ENCODE results near the gene PLPP6. TPM values are rescaled to one million over a fixed set of nuclear protein-coding genes. Genes with fewer than 3 reads are reported as not detected.
"Not testable (repeated sequence)": the region's sequence is repeated elsewhere in the genome, so short reads cannot be mapped to it uniquely, and the experiment has no call there.

PLPP6 gene
- total RNA-seq, 2 donors from 2014 or later, result 4.3 to 4.8 TPM

- Mint-ChIP-seq H3K36me3 (ENCODE audit: insufficient read depth in 2 of 2) (no peaks in the 10 kb centered on the region), H3K27ac (no peak overlapping the region), H3K27me3 (ENCODE audit: low read depth) (no peaks in the 10 kb centered on the region), H3K4me3 (no peak overlapping the region), H3K4me1 (ENCODE audit: low read depth) (no peaks in the 10 kb centered on the region), H3K9me3 (no peaks in the 10 kb centered on the region)
- DNase-seq (no peak), ATAC-seq (replicated peaks in 1 of 2) (no peak)
Observed at GRCh38 chr9:4642351-4642750, 19.7 kb upstream of the PLPP6 start.

- DNase-seq (no peak), ATAC-seq (replicated peaks in 1 of 2) (peak in 1 of 2 donors; percentile 69)
- Mint-ChIP-seq H3K4me3 (peak overlapping the region in 1 of 2 donors; percentile 22), H3K36me3 (ENCODE audit: insufficient read depth in 2 of 2) (no peaks in the 10 kb centered on the region), H3K9me3 (no peaks in the 10 kb centered on the region), H3K27me3 (ENCODE audit: low read depth) (no peaks in the 10 kb centered on the region), H3K4me1 (ENCODE audit: low read depth) (no peaks in the 10 kb centered on the region), H3K27ac (no peak overlapping the region)
Observed at GRCh38 chr9:4654084-4654483, 8.0 kb upstream of the PLPP6 start.

- Mint-ChIP-seq H3K9me3 (no peaks in the 10 kb centered on the region), H3K36me3 (ENCODE audit: insufficient read depth in 2 of 2) (no peaks in the 10 kb centered on the region), H3K27me3 (ENCODE audit: low read depth) (no peaks in the 10 kb centered on the region), H3K4me3 (no peak overlapping the region), H3K4me1 (ENCODE audit: low read depth) (no peaks in the 10 kb centered on the region), H3K27ac (no peak overlapping the region)
- ATAC-seq (replicated peaks in 1 of 2), result no peak
- DNase-seq, result no peak
Observed at GRCh38 chr9:4654538-4654937, 7.6 kb upstream of the PLPP6 start.

DNA sequence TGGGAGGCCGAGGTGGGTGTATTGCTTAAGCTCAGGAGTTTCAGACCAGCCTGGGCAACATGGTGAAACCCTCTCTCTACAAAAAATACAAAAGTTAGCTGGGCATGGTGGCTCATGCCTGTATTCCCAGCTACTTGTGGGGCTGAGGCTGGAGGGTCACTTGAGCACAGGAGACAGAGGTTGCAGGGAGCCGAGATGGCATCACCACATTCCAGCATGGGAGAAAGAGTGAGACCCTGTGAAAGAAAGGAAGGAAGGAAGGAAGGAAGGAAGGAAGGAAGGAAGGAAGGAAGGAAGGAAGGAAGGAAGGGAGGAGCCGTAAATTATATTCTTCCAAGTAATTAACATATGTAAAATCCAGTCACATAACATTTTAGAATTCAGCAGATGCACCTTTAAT, 5.9 kb upstream of the PLPP6 start:
- not testable (repeated sequence) for H3K27ac Mint-ChIP-seq; H3K4me1 Mint-ChIP-seq (ENCODE audit: low read depth); DNase-seq; H3K36me3 Mint-ChIP-seq (ENCODE audit: insufficient read depth in 2 of 2); ATAC-seq (replicated peaks in 1 of 2); H3K27me3 Mint-ChIP-seq (ENCODE audit: low read depth); H3K4me3 Mint-ChIP-seq; H3K9me3 Mint-ChIP-seq

- DNase-seq, result no peak
- Mint-ChIP-seq H3K4me1 (ENCODE audit: low read depth) (peaks cover 8% of the 10 kb centered on the region), H3K9me3 (no peaks in the 10 kb centered on the region), H3K4me3 (no peak overlapping the region), H3K27me3 (ENCODE audit: low read depth) (no peaks in the 10 kb centered on the region), H3K36me3 (ENCODE audit: insufficient read depth in 2 of 2) (peaks cover 0 to 2% of the 10 kb centered on the region in 2 donors), H3K27ac (no peak overlapping the region)
- no peak for ATAC-seq (replicated peaks in 1 of 2)
Observed at GRCh38 chr9:4656621-4657020, 5.5 kb upstream of the PLPP6 start.

DNA sequence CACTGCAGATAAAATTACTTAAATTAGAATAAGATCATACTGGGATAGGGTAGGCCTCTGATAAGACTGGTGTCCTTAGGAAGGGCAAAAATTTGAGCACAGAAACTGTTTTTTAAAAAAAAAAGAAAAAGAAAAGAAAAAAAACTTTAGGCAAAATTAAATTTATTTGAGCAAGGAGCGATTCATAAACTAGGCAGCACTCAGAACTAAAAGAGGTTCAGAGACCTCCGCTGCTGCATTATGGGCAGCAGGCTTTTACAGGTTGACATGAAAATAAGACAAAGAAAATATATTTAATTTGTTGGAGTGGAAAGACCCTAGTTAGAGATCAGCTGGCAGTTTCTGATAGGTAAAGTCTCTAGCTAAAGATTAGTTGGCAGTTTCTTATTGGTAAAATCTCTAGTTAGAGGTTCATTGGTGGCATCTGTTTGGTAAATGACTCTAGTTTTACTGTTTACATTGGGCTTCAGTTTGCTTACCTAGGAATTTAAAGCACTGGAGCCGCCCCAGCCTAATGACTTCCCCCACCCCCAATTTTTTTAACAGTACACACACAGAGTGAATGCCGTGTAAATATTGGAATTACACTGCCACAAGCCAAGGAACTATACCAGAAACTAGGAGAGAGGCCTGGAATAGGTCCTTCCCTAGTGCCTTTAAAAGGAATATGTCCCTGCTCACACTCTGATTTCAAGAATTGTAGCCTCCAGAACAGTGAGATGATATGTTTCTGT, 4.5 kb upstream of the PLPP6 start:
- ATAC-seq (replicated peaks in 1 of 2) (no peak), DNase-seq (no peak)
- Mint-ChIP-seq H3K27me3 (ENCODE audit: low read depth) (no peaks in the 10 kb centered on the region), H3K4me1 (ENCODE audit: low read depth) (peaks cover 15% of the 10 kb centered on the region), H3K9me3 (no peaks in the 10 kb centered on the region), H3K36me3 (ENCODE audit: insufficient read depth in 2 of 2) (peaks cover 0 to 2% of the 10 kb centered on the region in 2 donors), H3K27ac (no peak overlapping the region), H3K4me3 (no peak overlapping the region)

DNA sequence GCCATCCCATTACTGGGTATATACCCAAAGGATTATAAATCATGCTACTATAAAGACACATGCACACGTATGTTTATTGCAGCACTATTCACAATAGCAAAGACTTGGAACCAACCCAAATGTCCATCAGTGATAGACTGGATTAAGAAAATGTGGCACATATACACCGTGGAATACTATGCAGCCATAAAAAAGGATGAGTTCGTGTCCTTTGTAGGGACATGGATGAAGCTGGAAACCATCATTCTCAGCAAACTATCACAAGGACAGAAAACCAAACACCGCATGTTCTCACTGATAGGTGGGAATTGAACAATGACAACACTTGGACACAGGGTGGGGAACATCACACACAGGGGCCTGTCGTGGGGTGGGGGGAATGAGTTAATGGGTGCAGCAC, 1.4 kb upstream of the PLPP6 start:
- not testable (repeated sequence) for DNase-seq; H3K4me3 Mint-ChIP-seq; H3K27me3 Mint-ChIP-seq (ENCODE audit: low read depth); H3K27ac Mint-ChIP-seq; H3K36me3 Mint-ChIP-seq (ENCODE audit: insufficient read depth in 2 of 2); ATAC-seq (replicated peaks in 1 of 2); H3K9me3 Mint-ChIP-seq
- peaks cover 46% of the 10 kb centered on the region for H3K4me1 Mint-ChIP-seq (ENCODE audit: low read depth)

DNA sequence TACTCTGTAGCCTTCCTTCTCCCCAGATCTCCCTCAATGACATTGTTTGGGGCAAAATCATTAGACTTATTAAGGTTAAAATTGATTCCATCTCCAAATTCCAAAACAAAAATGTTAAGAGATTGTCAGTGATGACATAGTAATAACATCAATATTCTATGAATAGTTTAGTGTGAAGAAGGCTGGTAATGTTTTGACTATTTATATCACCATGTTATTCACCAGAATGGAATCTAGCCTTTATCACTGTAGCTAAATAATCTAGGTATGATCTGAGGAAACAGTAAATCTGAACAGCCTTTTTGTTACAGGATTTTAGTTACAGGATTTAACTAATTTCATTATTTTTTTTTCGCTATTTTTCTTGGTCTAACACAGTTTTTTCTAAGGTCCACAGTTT, 929 bp upstream of the PLPP6 start:
- Mint-ChIP-seq H3K36me3 (ENCODE audit: insufficient read depth in 2 of 2) (peaks cover 0 to 2% of the 10 kb centered on the region in 2 donors), H3K27ac (peak overlapping the region; percentile 21), H3K4me3 (peak overlapping the region; percentile 87 to 90), H3K4me1 (ENCODE audit: low read depth) (peaks cover 51% of the 10 kb centered on the region), H3K9me3 (no peaks in the 10 kb centered on the region), H3K27me3 (ENCODE audit: low read depth) (no peaks in the 10 kb centered on the region)
- ATAC-seq (replicated peaks in 1 of 2), result no peak
- DNase-seq, result no peak

DNA sequence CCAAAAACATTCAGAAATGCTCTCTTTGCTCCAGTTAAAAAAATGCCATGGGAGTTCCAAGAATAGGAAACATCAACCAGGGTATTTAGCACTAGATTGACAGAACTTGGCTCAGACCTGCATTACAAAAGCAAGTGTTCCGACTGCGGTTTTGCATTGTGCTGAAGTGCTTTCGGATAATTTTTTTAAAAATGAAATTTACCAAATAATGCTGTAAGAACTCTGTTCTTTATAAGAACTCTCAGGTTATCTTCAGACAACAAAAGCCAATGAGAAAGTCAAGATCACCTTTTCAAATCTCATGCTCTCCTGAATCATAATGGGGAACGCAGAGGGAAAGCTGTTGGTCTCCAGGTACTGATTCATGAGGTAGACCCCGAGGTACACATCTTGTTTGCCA, 483 bp upstream of the PLPP6 start:
- no peak for ATAC-seq (replicated peaks in 1 of 2)

GRCh38 chr9:4662989-4663792, 1.1 kb downstream of the PLPP6 start:
- Mint-ChIP-seq H3K36me3 (ENCODE audit: insufficient read depth in 2 of 2) (peaks cover 0 to 2% of the 10 kb centered on the region in 2 donors), H3K9me3 (no peaks in the 10 kb centered on the region), H3K27ac (peak overlapping the region; percentile 66), H3K4me1 (ENCODE audit: low read depth) (peaks cover 71% of the 10 kb centered on the region), H3K4me3 (peak overlapping the region; percentile 87 to 90), H3K27me3 (ENCODE audit: low read depth) (no peaks in the 10 kb centered on the region)
- ATAC-seq (replicated peaks in 1 of 2), result peak in 1 of 2 donors; percentile 4
- no peak for DNase-seq

More for the DNA sequence above, 483 bp upstream of the PLPP6 start:
- peaks cover 0 to 2% of the 10 kb centered on the region in 2 donors for H3K36me3 Mint-ChIP-seq (ENCODE audit: insufficient read depth in 2 of 2)
- no peaks in the 10 kb centered on the region for H3K27me3 Mint-ChIP-seq (ENCODE audit: low read depth)
- H3K4me1 Mint-ChIP-seq (ENCODE audit: low read depth), result peaks cover 55% of the 10 kb centered on the region
- DNase-seq, result no peak
- peak overlapping the region; percentile 21 for H3K27ac Mint-ChIP-seq
- H3K4me3 Mint-ChIP-seq, result peak overlapping the region; percentile 87 to 90
- no peaks in the 10 kb centered on the region for H3K9me3 Mint-ChIP-seq

- peak overlapping the region in 1 of 2 donors; percentile 87 for H3K4me3 Mint-ChIP-seq
- H3K36me3 Mint-ChIP-seq (ENCODE audit: insufficient read depth in 2 of 2), result peaks cover 0 to 2% of the 10 kb centered on the region in 2 donors
- ATAC-seq (replicated peaks in 1 of 2) (no peak), DNase-seq (no peak)
- H3K9me3 Mint-ChIP-seq, result no peaks in the 10 kb centered on the region
- peaks cover 77% of the 10 kb centered on the region for H3K4me1 Mint-ChIP-seq (ENCODE audit: low read depth)
- H3K27ac Mint-ChIP-seq, result no peak overlapping the region
- H3K27me3 Mint-ChIP-seq (ENCODE audit: low read depth), result no peaks in the 10 kb centered on the region
Observed at GRCh38 chr9:4663956-4664355, 1.9 kb downstream of the PLPP6 start.

- H3K4me1 Mint-ChIP-seq (ENCODE audit: low read depth), result peaks cover 82% of the 10 kb centered on the region
- H3K27me3 Mint-ChIP-seq (ENCODE audit: low read depth), result no peaks in the 10 kb centered on the region
- peak overlapping the region; percentile 50 for H3K27ac Mint-ChIP-seq
- DNase-seq, result no peak
- no peaks in the 10 kb centered on the region for H3K36me3 Mint-ChIP-seq (ENCODE audit: insufficient read depth in 2 of 2)
- H3K9me3 Mint-ChIP-seq, result no peaks in the 10 kb centered on the region
- H3K4me3 Mint-ChIP-seq, result peak overlapping the region; percentile 81 to 97
- no peak for ATAC-seq (replicated peaks in 1 of 2)
Observed at GRCh38 chr9:4665357-4665756, 3.3 kb downstream of the PLPP6 start.

GRCh38 chr9:4666042-4666699, 4.1 kb downstream of the PLPP6 start, which contains the start of gene SPATA6L:
TSS of gene SPATA6L (minus strand) at chr9:4666480. CDS start at chr9:4666250, 230 bp downstream.
- no peaks in the 10 kb centered on the region for H3K9me3 Mint-ChIP-seq
- peak within 1 kb of the TSS; percentile 81 to 97 for H3K4me3 Mint-ChIP-seq
- ATAC-seq (replicated peaks in 1 of 2), result peak; percentile 46 to 47
- H3K36me3 Mint-ChIP-seq (ENCODE audit: insufficient read depth in 2 of 2), result no peaks in the 10 kb centered on the region
- peak; percentile 48 to 50 for DNase-seq
- no peaks in the 10 kb centered on the region for H3K27me3 Mint-ChIP-seq (ENCODE audit: low read depth)
- peaks cover 88% of the 10 kb centered on the region for H3K4me1 Mint-ChIP-seq (ENCODE audit: low read depth)
- peak within 1 kb of the TSS; percentile 86 for H3K27ac Mint-ChIP-seq

Measured in activated T-cell treated with anti-CD3 and anti-CD28 coated beads, Interleukin-2, amount 50 U/mL, for 72 hours (primary cell).